ENCODE results near the gene KIRREL3.

The KIRREL3 gene

GRCh38 chr11:126418887-126419286 lies 581.7 kb downstream of the KIRREL3 start:
- Histone ChIP-seq H3K27me3 (ENCODE audit: low read depth, low read length) (no peaks in the 10 kb centered on the region), H3K36me3 (ENCODE audit: control insufficient read depth in 1 of 2, insufficient read depth in 2 of 2, low read length in 2 of 2) (peaks cover 0 to under 1% of the 10 kb centered on the region in 2 donors), H3K4me1 (ENCODE audit: control insufficient read depth in 1 of 2, insufficient read depth in 2 of 2, low read length in 2 of 2) (peaks cover 5 to 22% of the 10 kb centered on the region in 2 donors), H3K9me3 (ENCODE audit: control insufficient read depth in 1 of 2, low read length in 2 of 2) (no peaks in the 10 kb centered on the region), H3K27ac (ENCODE audit: low read length) (no peak overlapping the region), H3K4me3 (ENCODE audit: low read depth in 1 of 2, low read length in 2 of 2) (no peak overlapping the region)

- H3K27me3 ChIP-seq (ENCODE audit: low read depth, low read length), result no peaks in the 10 kb centered on the region
- H3K27ac ChIP-seq (ENCODE audit: low read length), result no peak overlapping the region
- peaks cover 0 to 7% of the 10 kb centered on the region in 2 donors for H3K36me3 ChIP-seq (ENCODE audit: control insufficient read depth in 1 of 2, insufficient read depth in 2 of 2, low read length in 2 of 2)
- no peaks in the 10 kb centered on the region for H3K9me3 ChIP-seq (ENCODE audit: control insufficient read depth in 1 of 2, low read length in 2 of 2)
- H3K4me3 ChIP-seq (ENCODE audit: low read depth in 1 of 2, low read length in 2 of 2), result peak overlapping the region; percentile 15 to 51
- peaks cover 5 to 22% of the 10 kb centered on the region in 2 donors for H3K4me1 ChIP-seq (ENCODE audit: control insufficient read depth in 1 of 2, insufficient read depth in 2 of 2, low read length in 2 of 2)
These were observed 583.3 kb downstream of the KIRREL3 start for GRCh38 chr11:126417091-126417862.

- H3K27me3 ChIP-seq (ENCODE audit: low read depth, low read length), result no peaks in the 10 kb centered on the region
- H3K9me3 ChIP-seq (ENCODE audit: control insufficient read depth in 1 of 2, low read length in 2 of 2), result no peaks in the 10 kb centered on the region
- H3K27ac ChIP-seq (ENCODE audit: low read length), result peak overlapping the region; percentile 72
- peaks cover 0 to 7% of the 10 kb centered on the region in 2 donors for H3K36me3 ChIP-seq (ENCODE audit: control insufficient read depth in 1 of 2, insufficient read depth in 2 of 2, low read length in 2 of 2)
- H3K4me3 ChIP-seq (ENCODE audit: low read depth in 1 of 2, low read length in 2 of 2), result peak overlapping the region; percentile 15 to 51
- H3K4me1 ChIP-seq (ENCODE audit: control insufficient read depth in 1 of 2, insufficient read depth in 2 of 2, low read length in 2 of 2), result peaks cover 5 to 22% of the 10 kb centered on the region in 2 donors
These were observed 584.0 kb downstream of the KIRREL3 start for GRCh38 chr11:126416542-126417090.

GRCh38 chr11:126415669-126416420 lies 584.7 kb downstream of the KIRREL3 start:
- H3K4me3 ChIP-seq (ENCODE audit: low read depth in 1 of 2, low read length in 2 of 2), result peak overlapping the region; percentile 15 to 51
- peak overlapping the region; percentile 72 for H3K27ac ChIP-seq (ENCODE audit: low read length)
- H3K4me1 ChIP-seq (ENCODE audit: control insufficient read depth in 1 of 2, insufficient read depth in 2 of 2, low read length in 2 of 2), result peaks cover 5 to 22% of the 10 kb centered on the region in 2 donors
- H3K9me3 ChIP-seq (ENCODE audit: control insufficient read depth in 1 of 2, low read length in 2 of 2), result no peaks in the 10 kb centered on the region
- H3K36me3 ChIP-seq (ENCODE audit: control insufficient read depth in 1 of 2, insufficient read depth in 2 of 2, low read length in 2 of 2), result peaks cover 0 to 7% of the 10 kb centered on the region in 2 donors
- H3K27me3 ChIP-seq (ENCODE audit: low read depth, low read length), result no peaks in the 10 kb centered on the region

GRCh38 chr11:126415128-126415527 lies 585.4 kb downstream of the KIRREL3 start:
- Histone ChIP-seq H3K27me3 (ENCODE audit: low read depth, low read length) (no peaks in the 10 kb centered on the region), H3K9me3 (ENCODE audit: control insufficient read depth in 1 of 2, low read length in 2 of 2) (no peaks in the 10 kb centered on the region), H3K4me1 (ENCODE audit: control insufficient read depth in 1 of 2, insufficient read depth in 2 of 2, low read length in 2 of 2) (peaks cover 5 to 22% of the 10 kb centered on the region in 2 donors), H3K4me3 (ENCODE audit: low read depth in 1 of 2, low read length in 2 of 2) (peak overlapping the region in 1 of 2 donors; percentile 51), H3K36me3 (ENCODE audit: control insufficient read depth in 1 of 2, insufficient read depth in 2 of 2, low read length in 2 of 2) (peaks cover 0 to 7% of the 10 kb centered on the region in 2 donors), H3K27ac (ENCODE audit: low read length) (peak overlapping the region; percentile 64)

- peak overlapping the region in 1 of 2 donors; percentile 51 for H3K4me3 ChIP-seq (ENCODE audit: low read depth in 1 of 2, low read length in 2 of 2)
- H3K27ac ChIP-seq (ENCODE audit: low read length), result peak overlapping the region; percentile 64
- H3K9me3 ChIP-seq (ENCODE audit: control insufficient read depth in 1 of 2, low read length in 2 of 2), result no peaks in the 10 kb centered on the region
- no peaks in the 10 kb centered on the region for H3K27me3 ChIP-seq (ENCODE audit: low read depth, low read length)
- H3K4me1 ChIP-seq (ENCODE audit: control insufficient read depth in 1 of 2, insufficient read depth in 2 of 2, low read length in 2 of 2), result peaks cover 5 to 22% of the 10 kb centered on the region in 2 donors
- peaks cover 0 to 7% of the 10 kb centered on the region in 2 donors for H3K36me3 ChIP-seq (ENCODE audit: control insufficient read depth in 1 of 2, insufficient read depth in 2 of 2, low read length in 2 of 2)
These were observed 586.0 kb downstream of the KIRREL3 start for GRCh38 chr11:126414615-126415014.

GRCh38 chr11:126413843-126414405 lies 586.6 kb downstream of the KIRREL3 start:
- H3K27ac ChIP-seq (ENCODE audit: low read length), result no peak overlapping the region
- peaks cover 5 to 22% of the 10 kb centered on the region in 2 donors for H3K4me1 ChIP-seq (ENCODE audit: control insufficient read depth in 1 of 2, insufficient read depth in 2 of 2, low read length in 2 of 2)
- H3K9me3 ChIP-seq (ENCODE audit: control insufficient read depth in 1 of 2, low read length in 2 of 2), result no peaks in the 10 kb centered on the region
- H3K36me3 ChIP-seq (ENCODE audit: control insufficient read depth in 1 of 2, insufficient read depth in 2 of 2, low read length in 2 of 2), result peaks cover 0 to 13% of the 10 kb centered on the region in 2 donors
- H3K4me3 ChIP-seq (ENCODE audit: low read depth in 1 of 2, low read length in 2 of 2), result no peak overlapping the region
- H3K27me3 ChIP-seq (ENCODE audit: low read depth, low read length), result no peaks in the 10 kb centered on the region

- Histone ChIP-seq H3K9me3 (ENCODE audit: control insufficient read depth in 1 of 2, low read length in 2 of 2) (no peaks in the 10 kb centered on the region), H3K27ac (ENCODE audit: low read length) (no peak overlapping the region), H3K27me3 (ENCODE audit: low read depth, low read length) (no peaks in the 10 kb centered on the region), H3K36me3 (ENCODE audit: control insufficient read depth in 1 of 2, insufficient read depth in 2 of 2, low read length in 2 of 2) (peaks cover 0 to 18% of the 10 kb centered on the region in 2 donors), H3K4me3 (ENCODE audit: low read depth in 1 of 2, low read length in 2 of 2) (no peak overlapping the region), H3K4me1 (ENCODE audit: control insufficient read depth in 1 of 2, insufficient read depth in 2 of 2, low read length in 2 of 2) (peaks cover 5 to 22% of the 10 kb centered on the region in 2 donors)
These were observed 587.1 kb downstream of the KIRREL3 start for GRCh38 chr11:126413426-126413825.

GRCh38 chr11:126411971-126412381 lies 588.6 kb downstream of the KIRREL3 start:
- H3K9me3 ChIP-seq (ENCODE audit: control insufficient read depth in 1 of 2, low read length in 2 of 2), result no peaks in the 10 kb centered on the region
- no peak overlapping the region for H3K27ac ChIP-seq (ENCODE audit: low read length)
- peaks cover 3 to 22% of the 10 kb centered on the region in 2 donors for H3K4me1 ChIP-seq (ENCODE audit: control insufficient read depth in 1 of 2, insufficient read depth in 2 of 2, low read length in 2 of 2)
- H3K36me3 ChIP-seq (ENCODE audit: control insufficient read depth in 1 of 2, insufficient read depth in 2 of 2, low read length in 2 of 2), result peaks cover 0 to 33% of the 10 kb centered on the region in 2 donors
- no peaks in the 10 kb centered on the region for H3K27me3 ChIP-seq (ENCODE audit: low read depth, low read length)
- no peak overlapping the region for H3K4me3 ChIP-seq (ENCODE audit: low read depth in 1 of 2, low read length in 2 of 2)

GRCh38 chr11:126410649-126411048 lies 589.9 kb downstream of the KIRREL3 start:
- Histone ChIP-seq H3K36me3 (ENCODE audit: control insufficient read depth in 1 of 2, insufficient read depth in 2 of 2, low read length in 2 of 2) (peaks cover 0 to 36% of the 10 kb centered on the region in 2 donors), H3K27me3 (ENCODE audit: low read depth, low read length) (no peaks in the 10 kb centered on the region), H3K9me3 (ENCODE audit: control insufficient read depth in 1 of 2, low read length in 2 of 2) (no peaks in the 10 kb centered on the region), H3K27ac (ENCODE audit: low read length) (peak overlapping the region; percentile 14), H3K4me1 (ENCODE audit: control insufficient read depth in 1 of 2, insufficient read depth in 2 of 2, low read length in 2 of 2) (peaks cover 0 to 15% of the 10 kb centered on the region in 2 donors), H3K4me3 (ENCODE audit: low read depth in 1 of 2, low read length in 2 of 2) (no peak overlapping the region)

GRCh38 chr11:126409620-126409985 lies 591.0 kb downstream of the KIRREL3 start:
- Histone ChIP-seq H3K4me1 (ENCODE audit: control insufficient read depth in 1 of 2, insufficient read depth in 2 of 2, low read length in 2 of 2) (peaks cover 0 to 4% of the 10 kb centered on the region in 2 donors), H3K4me3 (ENCODE audit: low read depth in 1 of 2, low read length in 2 of 2) (no peak overlapping the region)

More at GRCh38 chr11:126409620-126409985, 591.0 kb downstream of the KIRREL3 start:
- Histone ChIP-seq H3K36me3 (ENCODE audit: control insufficient read depth in 1 of 2, insufficient read depth in 2 of 2, low read length in 2 of 2) (peaks cover 0 to 36% of the 10 kb centered on the region in 2 donors), H3K27me3 (ENCODE audit: low read depth, low read length) (no peaks in the 10 kb centered on the region), H3K27ac (ENCODE audit: low read length) (no peak overlapping the region), H3K9me3 (ENCODE audit: control insufficient read depth in 1 of 2, low read length in 2 of 2) (no peaks in the 10 kb centered on the region)

Measured in muscle layer of duodenum (tissue), 2 donors.